Ramos (cell line): Measurements from ENCODE around the gene NT5C2.
"Not testable (repeated sequence)": the region's sequence is repeated elsewhere in the genome, so short reads cannot be mapped to it uniquely, and the experiment has no call there.

Experiments used
- in situ Hi-C: fragments of 300-500 bp; cut with MboI; formaldehyde crosslinking; loops from one replicate; pipeline ENCODE4 v1.14.3; 2022; ENCODE audit warnings: low sequenced_read_pairs; ENCODE audit not compliant: unreplicated experiment

NT5C2 gene

DNA sequence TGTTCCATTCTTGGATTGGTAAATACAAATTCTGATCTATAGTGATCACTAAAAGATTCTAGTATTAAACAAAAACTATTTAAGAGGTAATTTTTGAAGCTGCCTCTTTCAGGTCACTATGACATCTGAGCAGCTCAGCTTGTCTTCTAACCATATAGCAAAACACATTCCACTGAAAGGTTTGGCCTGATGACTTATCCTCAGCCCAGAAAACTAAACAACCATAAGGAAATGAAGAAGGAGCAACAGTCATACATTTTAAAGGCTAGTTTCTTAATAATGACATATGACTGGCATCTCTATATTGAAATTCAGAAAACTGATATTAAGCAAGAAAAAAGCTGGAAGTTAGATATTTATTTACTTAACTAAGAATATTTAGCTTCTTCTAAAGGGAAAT, 24.6 kb downstream of the NT5C2 start:
- in situ Hi-C loops: no loop called here

DNA sequence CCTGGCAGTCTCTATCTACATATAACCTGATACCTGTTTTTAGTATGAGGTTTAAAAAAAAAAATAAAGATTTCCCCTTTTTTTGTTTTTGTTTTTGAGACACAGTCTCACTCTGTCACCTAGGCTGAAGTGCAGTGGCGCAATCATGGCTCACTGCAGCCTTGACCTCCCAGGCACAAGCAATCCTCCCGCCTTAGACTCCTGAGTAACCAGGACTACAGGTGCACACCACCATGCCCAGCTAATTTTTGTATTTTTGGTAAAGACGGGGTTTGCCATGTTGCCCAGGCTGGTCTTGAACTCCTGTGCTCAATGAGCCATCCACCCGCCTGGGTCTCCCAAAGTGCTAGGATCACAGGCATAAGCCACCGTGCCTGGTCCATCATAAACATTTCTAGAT, 25.5 kb downstream of the NT5C2 start:
- in situ Hi-C loops: not testable (repeated sequence)

DNA sequence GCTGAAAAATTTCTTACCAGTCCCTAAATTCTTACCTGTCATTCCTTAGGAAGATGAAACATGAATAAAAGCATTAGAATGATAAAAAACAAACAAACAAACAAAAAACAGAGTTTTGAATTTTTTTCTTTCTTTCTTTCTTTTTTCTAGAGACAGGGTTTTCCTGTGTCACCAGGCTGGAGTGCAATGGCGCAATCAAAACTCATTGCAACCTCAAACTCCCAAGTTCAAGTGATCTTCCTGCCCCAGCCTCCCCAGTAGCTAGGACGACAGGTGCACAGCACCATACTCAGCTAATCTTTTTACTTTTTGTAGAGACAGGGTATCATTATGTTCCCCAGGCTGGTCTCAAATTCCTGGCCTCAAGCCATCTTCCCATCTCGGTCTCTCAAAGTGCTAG, 26.5 kb downstream of the NT5C2 start:
- in situ Hi-C loops: no loop called here

DNA sequence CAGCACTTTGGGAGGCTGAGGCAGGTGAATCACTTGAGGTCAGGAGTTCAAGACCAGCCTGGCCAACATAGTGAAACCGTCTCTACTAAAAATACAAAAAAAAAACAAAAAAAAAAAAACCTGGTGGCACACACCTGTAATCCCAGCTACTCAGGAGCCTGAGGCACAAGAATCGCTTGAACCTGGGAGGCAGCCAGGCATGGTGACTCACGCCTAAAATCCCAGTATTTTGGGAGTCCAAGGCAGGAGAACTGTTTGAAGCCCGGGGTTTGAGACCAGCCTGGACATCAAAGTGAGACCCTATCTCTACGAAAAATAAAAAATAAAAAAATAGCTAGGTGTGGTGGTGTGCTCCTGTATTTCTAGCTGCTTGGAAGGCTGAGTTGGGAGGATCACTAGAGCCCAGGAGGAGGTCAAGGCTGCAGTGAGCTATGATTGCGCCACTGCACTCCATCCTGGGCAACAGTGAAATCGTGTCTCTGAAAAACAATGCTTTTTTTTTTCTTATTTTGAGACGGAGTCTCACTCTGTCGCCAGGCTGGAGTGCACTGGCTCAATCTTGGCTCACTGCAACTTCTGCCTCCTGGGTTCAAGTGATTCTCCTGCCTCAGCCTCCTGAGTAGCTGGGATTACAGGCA, 29.2 kb downstream of the NT5C2 start:
- in situ Hi-C loops: not testable (repeated sequence)

DNA sequence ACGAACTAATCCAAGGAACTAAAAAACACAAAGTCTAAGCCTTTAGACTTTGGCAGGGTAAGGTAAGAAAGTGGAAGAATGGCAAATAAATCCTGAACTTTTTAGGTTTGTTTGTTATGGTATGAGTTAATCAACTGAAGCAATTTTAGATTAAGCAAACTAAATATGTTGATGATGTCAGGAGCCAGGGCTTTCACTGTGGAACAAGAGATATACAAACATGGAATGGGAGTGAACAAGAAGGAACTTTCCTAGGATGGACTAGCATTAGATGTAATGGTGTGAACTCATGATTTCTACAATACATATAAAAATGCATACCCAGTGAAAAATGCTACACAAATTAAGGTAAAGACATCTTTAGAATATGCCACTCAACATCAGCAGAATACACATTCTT, 35.8 kb downstream of the NT5C2 start:
- in situ Hi-C loops: no loop called here

DNA sequence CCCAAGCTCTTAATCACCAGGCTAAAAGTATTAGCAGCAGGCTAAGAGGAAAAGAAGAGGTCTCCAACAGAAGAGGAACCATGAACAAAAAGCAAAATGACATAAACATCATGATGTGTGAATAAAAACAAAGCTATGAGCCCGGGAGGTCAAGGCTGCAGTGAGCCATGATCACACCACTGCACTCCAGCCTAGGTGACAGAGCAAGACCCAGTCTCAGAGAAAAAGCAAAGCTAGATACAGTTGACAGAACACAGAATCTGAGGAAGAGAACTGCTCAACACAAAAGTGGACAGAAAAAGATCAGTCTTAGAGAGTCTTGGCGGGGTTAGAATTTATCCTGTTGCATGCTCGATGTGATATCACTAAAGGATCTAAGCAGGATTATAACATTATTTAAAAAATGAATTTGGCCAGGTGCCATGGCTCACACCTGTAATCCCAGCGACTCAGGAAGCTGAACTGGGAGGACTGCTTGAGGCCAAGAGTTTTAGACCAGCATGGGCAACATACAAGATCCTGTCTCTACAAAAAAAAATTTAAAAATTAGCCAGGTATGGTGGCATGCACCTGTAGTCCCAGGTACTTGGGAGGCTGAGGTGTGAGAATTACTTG, 37.5 kb downstream of the NT5C2 start:
- in situ Hi-C loops: no loop called here

DNA sequence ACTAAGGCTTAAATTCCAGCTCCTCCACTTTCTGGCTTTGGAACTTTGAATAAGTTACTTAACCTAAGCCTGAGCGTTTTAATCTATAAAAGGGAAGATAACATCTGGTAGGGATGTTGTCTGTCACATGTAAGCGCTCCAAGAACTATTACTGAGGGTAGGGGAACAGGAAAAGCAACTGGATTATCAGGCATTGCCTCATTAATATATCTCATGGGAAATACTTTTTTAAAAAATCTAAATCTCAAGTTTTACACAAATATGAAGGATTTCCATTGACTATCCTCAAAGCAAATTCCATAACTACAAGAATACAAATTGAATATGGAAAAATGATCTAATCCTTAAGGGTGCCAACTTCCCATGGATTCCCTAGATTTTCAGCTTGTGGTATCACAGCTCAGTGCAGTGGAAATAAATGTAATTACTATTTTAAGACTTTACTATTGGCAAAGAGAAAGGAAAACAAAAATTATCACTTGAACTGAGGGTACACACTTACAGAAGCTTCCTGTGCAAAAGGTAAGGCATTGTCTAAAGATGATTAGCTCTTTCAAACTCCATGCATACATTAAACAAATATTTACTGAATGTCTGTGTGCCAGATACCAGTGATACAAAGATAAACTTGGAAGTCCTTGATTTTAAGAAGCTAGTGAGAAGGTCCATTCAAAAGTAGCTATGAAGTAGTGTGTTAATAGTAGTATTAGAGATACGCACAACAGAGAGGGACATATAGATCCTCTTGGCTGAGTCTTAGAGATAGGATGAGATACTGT, 38.4 kb downstream of the NT5C2 start:
- in situ Hi-C loops: no loop called here

DNA sequence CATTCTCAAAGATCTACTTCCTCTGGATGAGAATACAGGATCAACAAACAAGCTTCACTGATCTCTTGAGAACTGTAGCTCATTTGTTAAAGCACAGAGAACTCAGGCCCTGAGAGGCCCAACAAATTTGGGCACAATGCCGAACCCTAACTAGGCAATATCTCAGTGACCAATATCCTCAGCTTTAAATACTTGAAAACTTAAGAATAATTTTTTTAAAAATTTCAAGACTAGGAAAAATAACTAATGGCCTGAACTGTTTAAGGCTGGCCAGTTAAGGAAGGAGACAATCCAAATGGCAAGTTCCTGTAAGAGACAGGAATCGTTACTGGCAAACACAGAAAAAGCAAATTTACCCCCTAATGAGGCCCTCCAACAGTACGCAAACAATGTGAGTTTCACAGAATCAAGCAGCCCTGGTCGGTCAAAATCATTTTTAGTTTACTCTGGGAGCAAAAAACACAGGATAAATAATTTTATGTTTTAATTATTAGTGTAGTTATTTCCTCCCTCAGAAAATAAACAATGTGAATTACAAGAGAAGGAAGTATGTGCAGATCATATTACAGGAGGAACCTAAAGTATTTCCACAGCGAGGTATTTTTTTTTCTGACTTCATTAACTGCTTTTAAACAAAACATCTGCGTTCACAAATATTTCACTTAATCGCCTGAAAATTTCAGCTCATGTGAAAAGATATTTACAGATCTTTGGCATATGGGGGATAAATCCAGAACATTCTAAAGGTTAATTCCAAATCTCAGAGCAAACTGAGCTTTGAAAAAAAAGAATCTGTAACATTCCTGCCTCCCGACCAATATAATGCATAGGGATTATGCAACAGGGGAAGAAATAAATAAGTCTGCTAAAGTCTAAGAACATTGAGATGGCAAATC, 39.5 kb downstream of the NT5C2 start:
- in situ Hi-C loops: no loop called here

DNA sequence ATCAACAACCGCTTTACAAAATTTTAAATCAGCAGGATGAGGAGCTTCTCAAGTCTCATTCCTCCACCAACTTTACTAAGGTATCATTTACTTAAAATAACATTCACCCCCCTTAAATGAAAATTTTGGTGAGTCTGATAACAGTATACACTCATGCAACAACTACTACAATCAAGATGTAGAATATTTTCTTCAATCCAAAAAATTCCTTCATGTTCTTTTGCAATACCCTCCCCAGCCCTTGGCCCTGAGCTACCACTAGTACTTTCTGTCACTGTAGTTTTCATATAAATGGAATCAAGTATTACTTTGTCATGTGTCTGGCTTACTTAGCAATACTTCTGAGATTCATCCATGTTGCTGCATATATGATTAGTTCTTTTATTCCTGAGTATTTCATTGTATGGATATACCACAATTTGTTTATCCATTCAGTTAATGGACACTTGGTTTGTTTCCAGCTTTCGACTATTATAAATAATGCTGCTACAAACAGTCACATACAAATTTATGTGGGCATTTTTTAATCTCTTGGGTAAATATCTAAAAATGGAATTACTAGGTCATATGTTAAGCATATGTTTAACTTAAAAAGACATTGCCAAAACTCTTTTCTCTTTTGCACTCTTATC, 43.0 kb downstream of the NT5C2 start:
- in situ Hi-C loops: no loop called here

DNA sequence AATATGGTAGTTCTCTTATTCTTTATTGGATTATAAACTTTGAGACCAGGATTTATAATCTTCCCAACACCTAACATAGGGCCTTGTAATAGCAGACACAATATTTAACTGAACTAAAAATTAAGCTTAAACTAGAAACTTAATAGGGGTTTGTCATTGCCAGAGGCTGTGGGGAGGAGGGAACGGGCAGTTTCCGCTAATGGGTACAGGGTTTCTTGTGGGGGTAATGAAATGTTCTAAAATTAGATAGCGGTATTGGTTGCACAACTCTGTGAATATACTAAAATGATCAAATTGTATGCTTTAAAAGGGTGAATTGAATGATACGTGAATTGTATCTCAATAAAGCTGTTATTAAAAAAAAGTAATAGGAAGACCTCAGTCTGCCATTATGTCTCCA, 45.4 kb downstream of the NT5C2 start:
- in situ Hi-C loops: no loop called here

DNA sequence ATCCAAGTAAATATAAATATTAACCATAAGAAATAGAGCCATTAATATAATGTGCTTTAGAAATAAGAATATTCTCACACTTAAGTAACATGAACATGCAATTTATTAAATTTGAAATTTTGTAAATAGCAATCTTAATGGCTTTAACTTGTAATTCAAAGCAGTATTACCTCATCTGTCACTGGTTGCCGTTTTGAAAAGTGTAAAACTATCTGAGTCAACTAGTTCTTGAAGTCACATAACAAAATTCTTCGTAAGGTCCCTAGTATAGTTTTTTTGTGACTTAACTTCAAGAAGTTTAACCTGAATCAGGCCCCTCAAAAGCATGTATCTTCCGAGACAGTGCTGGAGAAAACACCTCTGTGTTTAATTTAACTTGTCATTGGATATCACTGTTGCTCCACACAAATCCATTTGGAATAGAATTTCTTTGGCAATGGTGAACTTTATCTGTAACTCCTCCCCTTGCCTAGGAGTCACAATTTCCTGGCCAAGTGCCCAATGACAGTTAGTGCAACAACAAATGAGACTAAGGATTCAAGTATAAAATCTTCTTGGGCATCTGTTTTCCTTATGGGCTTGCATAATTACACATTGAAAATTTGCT, 47.1 kb downstream of the NT5C2 start:
- in situ Hi-C loops: no loop called here

DNA sequence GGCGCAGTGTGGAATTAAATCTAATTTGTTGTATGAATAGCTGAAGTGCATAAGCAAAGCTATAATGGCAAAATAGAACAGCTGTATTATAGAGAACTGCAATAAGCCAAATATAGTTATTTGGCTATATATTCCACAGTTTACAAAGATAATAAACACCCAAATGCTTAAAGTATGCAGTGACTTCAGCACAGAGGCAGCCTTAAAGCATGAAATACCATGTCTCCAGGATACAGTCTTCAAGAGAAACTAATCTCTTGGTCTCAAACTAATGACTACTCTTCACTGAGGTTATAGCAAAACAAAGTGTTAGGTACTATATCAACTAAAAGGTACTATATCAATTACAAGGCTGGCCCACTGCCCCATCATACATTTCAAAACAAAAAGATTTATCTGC, 48.0 kb downstream of the NT5C2 start:
- in situ Hi-C loops: no loop called here

DNA sequence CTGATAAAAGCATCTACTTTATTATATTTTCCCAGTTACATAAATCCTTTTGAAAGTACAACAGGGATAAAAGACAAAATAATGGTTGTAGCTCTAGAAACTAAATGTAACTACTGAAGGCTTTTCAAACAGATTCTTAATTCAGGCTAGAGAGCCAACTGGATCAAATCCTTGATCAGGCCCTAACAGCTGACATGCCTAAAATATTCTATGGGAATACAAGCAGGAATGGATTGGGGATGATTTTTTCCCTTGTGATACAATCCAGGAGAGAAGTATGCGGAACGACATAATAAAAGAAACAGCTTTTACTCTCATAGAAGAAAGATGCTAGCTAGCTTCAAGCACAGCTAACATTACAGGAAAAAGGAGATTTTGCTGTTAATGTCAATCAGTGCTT, 49.0 kb downstream of the NT5C2 start:
- in situ Hi-C loops: no loop called here

DNA sequence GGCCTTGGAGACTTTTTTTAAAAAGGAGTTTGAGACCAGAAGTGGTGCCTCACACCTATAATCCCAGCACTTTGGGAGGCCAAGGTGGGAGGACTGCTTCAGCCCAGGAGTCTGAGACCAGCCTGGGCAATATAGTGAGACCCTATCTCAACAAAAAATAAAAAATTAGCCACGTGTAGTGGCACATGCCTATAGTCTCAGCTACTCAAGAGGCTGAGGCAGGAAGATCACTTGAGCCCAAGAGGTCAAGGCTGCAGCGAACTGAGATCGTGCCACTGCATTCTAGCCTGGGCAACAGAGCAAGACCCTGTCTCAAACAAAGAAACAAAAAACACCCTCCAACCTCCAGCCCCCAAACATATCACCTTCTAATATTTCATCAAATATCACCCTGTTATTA, 49.4 kb downstream of the NT5C2 start:
- in situ Hi-C loops: not testable (repeated sequence)

DNA sequence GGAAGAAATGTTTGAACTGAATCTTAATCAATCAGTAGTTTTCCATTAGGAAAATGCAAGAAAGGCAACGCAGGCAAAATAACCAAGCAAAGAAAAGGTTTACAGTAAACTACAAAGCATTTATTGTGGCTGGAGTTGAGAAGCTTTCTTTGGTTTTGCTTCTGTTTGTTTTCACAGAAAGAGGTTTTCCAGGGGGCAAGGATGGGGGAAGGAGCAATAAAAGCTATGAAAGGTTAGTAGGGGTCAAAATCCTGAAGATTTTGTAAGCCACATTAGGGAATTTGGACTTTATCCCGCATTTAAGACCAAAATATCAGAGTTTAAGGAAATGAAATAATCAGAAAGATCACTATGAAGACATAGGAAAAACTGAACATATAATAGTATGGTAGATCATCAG, 51.1 kb downstream of the NT5C2 start:
- in situ Hi-C loops: no loop called here

DNA sequence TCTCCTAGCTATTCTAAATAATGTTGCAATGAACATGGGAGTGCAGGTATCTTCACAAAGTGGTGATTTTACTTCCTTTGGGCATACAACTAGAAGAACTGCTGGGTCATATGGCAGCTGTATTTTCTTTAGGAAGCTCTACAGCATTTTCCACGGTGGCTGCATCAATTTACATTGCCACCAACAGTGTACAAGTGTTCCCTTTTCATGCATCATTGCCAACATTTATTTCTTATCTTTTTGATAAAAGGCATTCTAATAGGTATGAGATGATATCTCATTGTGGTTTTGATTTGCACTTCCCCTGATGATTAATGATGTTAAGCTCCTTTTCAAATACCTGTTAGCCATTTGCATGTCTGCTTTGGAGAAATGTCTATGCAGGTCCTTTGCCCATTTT, 52.6 kb downstream of the NT5C2 start:
- in situ Hi-C loops: no loop called here

DNA sequence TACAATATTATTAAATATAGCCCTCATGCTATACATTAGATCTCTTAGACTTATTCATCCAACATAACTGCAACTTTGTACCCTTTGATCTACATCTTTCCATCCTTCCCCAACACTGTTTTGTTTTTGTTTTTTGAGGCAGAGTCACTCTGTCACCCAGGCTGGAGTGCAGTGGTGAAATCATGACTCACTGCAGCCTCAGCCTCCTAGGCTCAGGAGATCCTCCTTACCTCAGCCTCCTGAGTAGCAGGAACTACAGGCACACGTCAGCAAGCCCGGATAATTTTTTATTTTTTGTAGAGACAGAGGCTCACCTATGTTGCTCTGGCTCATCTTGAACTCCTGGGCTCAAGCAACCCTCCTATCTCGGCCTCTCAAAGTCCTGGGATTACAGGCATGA, 53.3 kb downstream of the NT5C2 start:
- in situ Hi-C loops: no loop called here

DNA sequence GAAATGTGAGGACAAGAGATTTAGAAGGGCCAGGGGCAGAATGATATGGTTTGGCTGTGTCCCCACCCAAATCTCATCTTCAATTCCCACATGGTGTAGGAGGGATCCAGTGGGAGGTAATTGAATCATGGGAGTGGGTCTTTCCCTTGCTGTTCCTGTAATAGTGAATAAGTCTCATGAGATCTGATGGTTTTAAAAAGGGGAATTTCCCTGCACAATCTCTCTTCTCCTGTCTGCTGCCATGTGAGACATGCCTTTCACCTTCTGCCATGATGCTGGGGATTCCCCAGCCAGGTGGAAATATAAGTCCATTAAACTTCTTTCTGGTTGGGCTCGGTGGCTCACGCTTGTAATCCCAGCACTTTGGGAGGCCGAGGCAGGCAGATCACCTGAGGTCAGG, 57.9 kb downstream of the NT5C2 start:
- in situ Hi-C loops: not testable (repeated sequence)

DNA sequence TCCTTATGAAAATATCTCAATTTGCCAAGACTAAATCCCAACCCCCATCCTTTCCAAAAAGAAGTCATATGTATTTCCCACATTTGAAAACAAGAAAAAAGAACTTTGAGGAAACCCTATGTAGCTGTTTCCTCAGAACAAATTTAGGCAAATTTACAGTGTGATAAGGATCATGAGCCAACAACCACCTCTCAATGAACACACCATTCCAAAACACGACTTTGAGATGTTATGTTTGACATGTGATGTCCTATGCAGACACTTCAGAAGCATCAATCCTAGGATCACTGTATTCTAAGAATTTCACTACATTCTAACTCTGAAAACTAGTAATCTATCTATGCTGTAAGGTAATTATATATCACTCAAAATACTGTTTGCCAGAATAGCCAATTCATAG, 62.2 kb downstream of the NT5C2 start:
- in situ Hi-C loops: no loop called here

DNA sequence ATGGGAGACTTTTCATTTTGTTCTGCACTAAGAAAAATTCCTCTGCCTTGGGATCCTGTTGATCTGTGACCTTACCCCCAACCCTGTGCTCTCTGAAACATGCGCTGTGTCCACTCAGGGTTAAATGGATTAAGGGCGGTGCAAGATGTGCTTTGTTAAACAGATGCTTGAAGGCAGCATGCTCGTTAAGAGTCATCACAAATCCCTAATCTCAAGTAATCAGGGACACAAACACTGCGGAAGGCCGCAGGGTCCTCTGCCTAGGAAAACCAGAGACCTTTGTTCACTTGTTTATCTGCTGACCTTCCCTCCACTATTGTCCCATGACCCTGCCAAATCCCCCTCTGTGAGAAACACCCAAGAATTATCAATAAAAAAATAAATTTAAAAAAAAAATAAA, 62.9 kb downstream of the NT5C2 start:
- in situ Hi-C loops: not testable (repeated sequence)
